ENCODE results near the gene ZNF519.
"Not testable (repeated sequence)": the region's sequence is repeated elsewhere in the genome, so short reads cannot be mapped to it uniquely, and the experiment has no call there.

DNA sequence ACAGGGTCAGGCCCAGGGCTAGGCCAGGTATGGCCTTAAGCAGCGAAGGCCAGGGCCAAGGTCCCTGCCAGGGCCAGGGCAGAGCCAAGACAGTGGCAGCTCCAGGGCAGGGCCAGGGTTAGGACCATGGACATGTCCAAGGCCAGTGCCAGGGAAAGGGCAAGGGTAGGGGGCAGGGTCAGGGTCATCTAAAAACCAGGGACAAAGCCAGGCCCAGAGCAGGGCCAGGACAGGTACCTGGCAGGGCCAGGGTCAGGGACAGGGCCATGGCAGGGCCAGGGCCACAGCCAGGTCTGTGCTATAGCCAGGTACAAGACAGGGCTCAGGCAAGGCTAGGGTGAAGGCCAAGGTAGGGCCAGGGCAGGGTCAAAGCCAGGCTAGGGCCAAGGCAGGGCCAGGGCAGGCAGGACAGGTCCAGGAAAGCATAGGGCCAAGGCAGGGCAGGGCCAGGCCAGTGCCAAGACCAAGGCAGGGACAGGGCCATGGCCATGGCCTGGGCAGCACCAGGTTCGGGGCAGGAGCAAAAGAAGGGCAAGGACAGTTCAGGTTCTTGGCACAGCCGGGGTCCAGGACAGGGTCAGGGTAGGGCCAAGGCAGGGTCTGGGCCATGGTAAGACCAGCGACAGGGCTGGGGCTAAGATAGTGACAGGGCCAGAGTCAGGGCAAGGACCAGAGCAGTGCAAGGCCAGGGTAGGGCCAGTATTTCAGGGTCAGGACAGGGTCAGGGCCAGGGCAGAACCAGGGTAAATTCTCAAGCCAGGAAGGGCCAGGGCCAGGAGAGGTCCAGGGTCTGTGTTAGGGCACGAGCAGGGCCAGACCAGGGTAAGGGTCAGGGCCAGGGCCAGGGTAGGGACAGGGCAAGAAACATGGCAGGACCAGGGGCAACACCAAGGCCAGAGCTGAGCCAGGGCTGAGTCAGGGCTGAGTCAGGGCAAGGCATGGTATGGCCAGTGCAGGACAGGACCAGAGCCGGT lies 40.2 kb upstream of the ZNF519 start:
- TF ChIP-seq, protein P1, sequence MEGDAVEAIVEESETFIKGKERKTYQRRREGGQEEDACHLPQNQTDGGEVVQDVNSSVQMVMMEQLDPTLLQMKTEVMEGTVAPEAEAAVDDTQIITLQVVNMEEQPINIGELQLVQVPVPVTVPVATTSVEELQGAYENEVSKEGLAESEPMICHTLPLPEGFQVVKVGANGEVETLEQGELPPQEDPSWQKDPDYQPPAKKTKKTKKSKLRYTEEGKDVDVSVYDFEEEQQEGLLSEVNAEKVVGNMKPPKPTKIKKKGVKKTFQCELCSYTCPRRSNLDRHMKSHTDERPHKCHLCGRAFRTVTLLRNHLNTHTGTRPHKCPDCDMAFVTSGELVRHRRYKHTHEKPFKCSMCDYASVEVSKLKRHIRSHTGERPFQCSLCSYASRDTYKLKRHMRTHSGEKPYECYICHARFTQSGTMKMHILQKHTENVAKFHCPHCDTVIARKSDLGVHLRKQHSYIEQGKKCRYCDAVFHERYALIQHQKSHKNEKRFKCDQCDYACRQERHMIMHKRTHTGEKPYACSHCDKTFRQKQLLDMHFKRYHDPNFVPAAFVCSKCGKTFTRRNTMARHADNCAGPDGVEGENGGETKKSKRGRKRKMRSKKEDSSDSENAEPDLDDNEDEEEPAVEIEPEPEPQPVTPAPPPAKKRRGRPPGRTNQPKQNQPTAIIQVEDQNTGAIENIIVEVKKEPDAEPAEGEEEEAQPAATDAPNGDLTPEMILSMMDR (IDR thresholded peaks at IDR 0.05): not testable (repeated sequence)
- not testable (repeated sequence) for TF ChIP-seq EP300 (IDR thresholded peaks at IDR 0.05)

Measured in sigmoid colon (tissue), 4 donors.